Measurements from ENCODE around the gene UTS2B. TPM values are rescaled to one million over a fixed set of nuclear protein-coding genes. Genes with fewer than 3 reads are reported as not detected.

Gene UTS2B
- total RNA-seq, 1 experiment from 2014 or later = not detected

DNA sequence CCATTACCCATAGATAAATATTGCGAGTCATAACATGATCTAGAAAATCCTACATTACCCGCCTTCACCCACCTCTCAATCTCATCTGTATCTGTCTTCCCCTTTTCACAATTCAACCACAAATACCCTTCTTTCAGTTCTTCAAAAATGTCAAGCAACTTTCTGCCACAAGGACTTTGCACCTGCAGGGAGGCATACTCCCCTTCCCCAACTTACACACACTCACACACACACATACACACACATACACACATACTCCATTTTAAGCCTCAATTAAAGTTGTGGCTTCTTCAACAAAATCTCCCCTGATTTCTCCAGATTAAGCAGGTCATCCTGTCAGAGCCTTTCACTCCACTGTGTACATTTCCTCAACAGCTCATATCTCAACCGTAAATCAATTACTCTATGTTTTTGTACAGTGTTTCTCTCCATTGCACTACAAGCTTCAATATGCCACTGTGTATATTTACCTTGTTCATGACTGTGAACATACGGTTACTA is 34.2 kb downstream of the UTS2B start:
- Histone ChIP-seq H3K4me2 (ENCODE audit: low read depth, low read length, poor library complexity, severe bottlenecking) (no peak overlapping the region), H3K36me3 (ENCODE audit: insufficient read depth, low read length) (no peaks in the 10 kb centered on the region), H3K9me2 (replicated peaks; ENCODE audit: insufficient read depth, low read length) (no peaks in the 10 kb centered on the region), H3K27me3 (ENCODE audit: low read length) (no peaks in the 10 kb centered on the region), H3K9ac (ENCODE audit: low read length) (no peak overlapping the region), H3K9me3 (ENCODE audit: low read length) (peaks cover 44% of the 10 kb centered on the region), H3K4me1 (ENCODE audit: low read length) (no peaks in the 10 kb centered on the region), H3K4me3 (ENCODE audit: low read length) (no peak overlapping the region), H3K27ac (ENCODE audit: low read length) (no peak overlapping the region), H2AFZ (ENCODE audit: low read length) (no peak overlapping the region), H3K79me2 (ENCODE audit: low read length) (no peaks in the 10 kb centered on the region), H4K20me1 (ENCODE audit: insufficient read depth, low read depth, low read length) (no peaks in the 10 kb centered on the region)
- no peak for DNase-seq

- no peak overlapping the region for H3K4me2 ChIP-seq (ENCODE audit: low read depth, low read length, poor library complexity, severe bottlenecking)
- no peak overlapping the region for H3K27ac ChIP-seq (ENCODE audit: low read length)
- H3K9me2 ChIP-seq (replicated peaks; ENCODE audit: insufficient read depth, low read length) = no peaks in the 10 kb centered on the region
- no peaks in the 10 kb centered on the region for H4K20me1 ChIP-seq (ENCODE audit: insufficient read depth, low read depth, low read length)
- no peaks in the 10 kb centered on the region for H3K27me3 ChIP-seq (ENCODE audit: low read length)
- DNase-seq = no peak
- no peak overlapping the region for H3K9ac ChIP-seq (ENCODE audit: low read length)
- no peak overlapping the region for H2AFZ ChIP-seq (ENCODE audit: low read length)
- H3K36me3 ChIP-seq (ENCODE audit: insufficient read depth, low read length) = no peaks in the 10 kb centered on the region
- no peaks in the 10 kb centered on the region for H3K79me2 ChIP-seq (ENCODE audit: low read length)
- H3K4me1 ChIP-seq (ENCODE audit: low read length) = no peaks in the 10 kb centered on the region
- H3K9me3 ChIP-seq (ENCODE audit: low read length) = peaks cover 48% of the 10 kb centered on the region
- no peak overlapping the region for H3K4me3 ChIP-seq (ENCODE audit: low read length)
Observed at GRCh38 chr3:191294291-191294690, 36.0 kb downstream of the UTS2B start.

GRCh38 chr3:191292243-191293015 is 37.9 kb downstream of the UTS2B start:
- Histone ChIP-seq H3K27ac (ENCODE audit: low read length) (no peak overlapping the region), H3K27me3 (ENCODE audit: low read length) (no peaks in the 10 kb centered on the region), H3K79me2 (ENCODE audit: low read length) (no peaks in the 10 kb centered on the region), H4K20me1 (ENCODE audit: insufficient read depth, low read depth, low read length) (no peaks in the 10 kb centered on the region), H3K4me1 (ENCODE audit: low read length) (no peaks in the 10 kb centered on the region), H3K4me2 (ENCODE audit: low read depth, low read length, poor library complexity, severe bottlenecking) (no peak overlapping the region), H3K4me3 (ENCODE audit: low read length) (no peak overlapping the region), H3K9me3 (ENCODE audit: low read length) (peaks cover 48% of the 10 kb centered on the region), H3K9me2 (replicated peaks; ENCODE audit: insufficient read depth, low read length) (no peaks in the 10 kb centered on the region), H3K9ac (ENCODE audit: low read length) (no peak overlapping the region), H3K36me3 (ENCODE audit: insufficient read depth, low read length) (no peaks in the 10 kb centered on the region), H2AFZ (ENCODE audit: low read length) (no peak overlapping the region)
- no peak for DNase-seq

GRCh38 chr3:191290311-191291025 is 39.9 kb downstream of the UTS2B start:
- H3K27me3 ChIP-seq (ENCODE audit: low read length) = no peaks in the 10 kb centered on the region
- no peak overlapping the region for H3K27ac ChIP-seq (ENCODE audit: low read length)
- no peaks in the 10 kb centered on the region for H3K79me2 ChIP-seq (ENCODE audit: low read length)
- no peak overlapping the region for H3K4me3 ChIP-seq (ENCODE audit: low read length)
- no peaks in the 10 kb centered on the region for H3K36me3 ChIP-seq (ENCODE audit: insufficient read depth, low read length)
- no peaks in the 10 kb centered on the region for H3K9me2 ChIP-seq (replicated peaks; ENCODE audit: insufficient read depth, low read length)
- no peak overlapping the region for H2AFZ ChIP-seq (ENCODE audit: low read length)
- DNase-seq = no peak
- no peaks in the 10 kb centered on the region for H3K4me1 ChIP-seq (ENCODE audit: low read length)
- H4K20me1 ChIP-seq (ENCODE audit: insufficient read depth, low read depth, low read length) = no peaks in the 10 kb centered on the region
- no peak overlapping the region for H3K4me2 ChIP-seq (ENCODE audit: low read depth, low read length, poor library complexity, severe bottlenecking)
- no peak overlapping the region for H3K9ac ChIP-seq (ENCODE audit: low read length)
- H3K9me3 ChIP-seq (ENCODE audit: low read length) = peaks cover 41% of the 10 kb centered on the region

DNA sequence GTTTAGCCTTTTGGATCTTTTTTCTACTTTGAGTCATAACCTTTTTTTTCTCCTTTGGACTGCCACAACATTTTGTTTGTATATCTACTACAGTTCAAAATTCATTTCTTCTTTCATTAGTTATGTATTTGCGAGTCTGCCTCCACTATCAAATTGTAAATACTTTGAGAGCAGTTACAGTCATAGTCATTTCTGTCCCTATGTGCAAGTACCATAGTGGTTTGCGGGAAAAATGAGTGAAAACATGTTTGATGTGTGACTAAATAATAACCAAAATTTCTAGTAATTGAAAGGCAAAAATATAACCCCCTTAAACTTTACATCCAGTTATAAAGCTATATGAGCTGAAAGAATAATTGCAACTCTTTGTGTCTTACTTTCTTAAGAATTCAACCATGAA is 46.9 kb downstream of the UTS2B start:
- Histone ChIP-seq H2AFZ (ENCODE audit: low read length) (no peak overlapping the region), H3K27me3 (ENCODE audit: low read length) (no peaks in the 10 kb centered on the region), H4K20me1 (ENCODE audit: insufficient read depth, low read depth, low read length) (no peaks in the 10 kb centered on the region), H3K4me1 (ENCODE audit: low read length) (no peaks in the 10 kb centered on the region), H3K27ac (ENCODE audit: low read length) (no peak overlapping the region), H3K9me2 (replicated peaks; ENCODE audit: insufficient read depth, low read length) (no peaks in the 10 kb centered on the region), H3K4me2 (ENCODE audit: low read depth, low read length, poor library complexity, severe bottlenecking) (no peak overlapping the region), H3K36me3 (ENCODE audit: insufficient read depth, low read length) (no peaks in the 10 kb centered on the region), H3K9me3 (ENCODE audit: low read length) (peaks cover 22% of the 10 kb centered on the region), H3K79me2 (ENCODE audit: low read length) (no peaks in the 10 kb centered on the region), H3K4me3 (ENCODE audit: low read length) (no peak overlapping the region), H3K9ac (ENCODE audit: low read length) (no peak overlapping the region)
- no peak for DNase-seq

DNA sequence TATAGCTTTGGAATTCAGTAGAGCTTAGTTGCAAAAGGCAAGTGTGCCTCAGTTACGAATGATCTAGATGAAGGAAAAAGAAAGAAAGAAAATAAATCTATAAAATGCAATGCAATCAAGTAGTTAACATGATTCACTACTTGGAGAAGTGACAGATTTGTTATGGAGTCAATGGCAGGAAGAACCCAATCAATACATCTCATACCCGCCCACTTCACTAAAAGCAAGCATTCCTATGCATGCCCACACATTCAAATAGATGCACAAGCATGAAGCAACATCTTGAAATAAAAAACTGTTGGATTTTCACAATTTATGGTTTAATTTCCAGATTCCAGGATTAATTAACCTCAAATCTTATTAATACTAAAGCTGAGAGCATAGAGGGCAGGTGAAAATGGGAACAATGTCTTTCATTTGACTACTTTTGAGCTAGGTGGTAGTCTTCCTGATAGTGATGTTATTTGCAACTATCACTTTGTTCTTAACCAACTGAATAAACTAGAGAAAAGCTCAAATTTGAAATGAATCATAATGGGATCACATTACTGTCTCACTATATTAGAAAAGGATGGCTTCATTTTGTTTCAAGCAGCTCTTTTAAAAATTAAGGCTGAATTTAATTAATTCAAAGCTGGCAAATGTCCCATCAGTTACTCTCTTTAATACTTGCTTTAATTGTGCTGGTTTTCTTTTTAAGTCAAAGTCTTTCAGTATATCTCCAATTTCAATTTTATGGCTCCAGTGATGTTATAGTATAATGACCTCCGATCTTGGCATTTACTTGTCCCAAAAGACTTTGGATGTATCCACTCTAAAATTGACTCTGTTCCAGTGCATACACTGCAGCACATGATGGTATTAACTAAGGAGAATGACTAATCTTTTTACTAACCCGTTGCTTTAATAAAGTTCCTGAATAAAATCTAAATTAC is 47.8 kb downstream of the UTS2B start:
- Histone ChIP-seq H3K27ac (ENCODE audit: low read length) (no peak overlapping the region), H3K4me1 (ENCODE audit: low read length) (no peaks in the 10 kb centered on the region), H3K79me2 (ENCODE audit: low read length) (no peaks in the 10 kb centered on the region), H3K9me2 (replicated peaks; ENCODE audit: insufficient read depth, low read length) (no peaks in the 10 kb centered on the region), H3K36me3 (ENCODE audit: insufficient read depth, low read length) (no peaks in the 10 kb centered on the region), H3K27me3 (ENCODE audit: low read length) (no peaks in the 10 kb centered on the region), H3K9me3 (ENCODE audit: low read length) (peaks cover 20% of the 10 kb centered on the region), H3K4me2 (ENCODE audit: low read depth, low read length, poor library complexity, severe bottlenecking) (no peak overlapping the region), H3K4me3 (ENCODE audit: low read length) (no peak overlapping the region), H3K9ac (ENCODE audit: low read length) (no peak overlapping the region), H2AFZ (ENCODE audit: low read length) (no peak overlapping the region), H4K20me1 (ENCODE audit: insufficient read depth, low read depth, low read length) (no peaks in the 10 kb centered on the region)
- DNase-seq = no peak

DNA sequence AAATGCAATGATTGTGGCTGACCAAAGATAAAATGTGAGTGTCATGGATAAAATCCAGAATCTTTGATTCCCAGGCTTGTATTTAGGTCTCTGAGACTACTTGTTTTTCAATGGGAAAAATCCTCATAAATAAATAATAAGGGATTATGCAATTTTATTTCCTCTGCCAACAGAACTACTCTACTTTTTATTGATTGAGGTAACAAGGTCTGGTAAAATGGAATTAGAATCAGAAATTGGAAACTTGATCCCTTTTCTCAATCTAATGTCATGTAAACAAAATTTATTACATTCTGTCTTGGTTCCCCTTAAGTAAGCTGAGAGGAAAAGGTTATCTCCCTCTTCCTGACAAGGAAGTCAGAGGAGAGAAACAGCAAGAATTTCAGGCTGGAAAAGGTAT is 49.4 kb downstream of the UTS2B start:
- no peaks in the 10 kb centered on the region for H3K9me2 ChIP-seq (replicated peaks; ENCODE audit: insufficient read depth, low read length)
- H3K4me1 ChIP-seq (ENCODE audit: low read length) = no peaks in the 10 kb centered on the region
- H2AFZ ChIP-seq (ENCODE audit: low read length) = no peak overlapping the region
- no peak overlapping the region for H3K9ac ChIP-seq (ENCODE audit: low read length)
- H3K4me2 ChIP-seq (ENCODE audit: low read depth, low read length, poor library complexity, severe bottlenecking) = no peak overlapping the region
- no peaks in the 10 kb centered on the region for H4K20me1 ChIP-seq (ENCODE audit: insufficient read depth, low read depth, low read length)
- no peak overlapping the region for H3K27ac ChIP-seq (ENCODE audit: low read length)
- no peaks in the 10 kb centered on the region for H3K36me3 ChIP-seq (ENCODE audit: insufficient read depth, low read length)
- no peaks in the 10 kb centered on the region for H3K27me3 ChIP-seq (ENCODE audit: low read length)
- peaks cover 17% of the 10 kb centered on the region for H3K9me3 ChIP-seq (ENCODE audit: low read length)
- H3K79me2 ChIP-seq (ENCODE audit: low read length) = no peaks in the 10 kb centered on the region
- no peak for DNase-seq
- no peak overlapping the region for H3K4me3 ChIP-seq (ENCODE audit: low read length)

DNA sequence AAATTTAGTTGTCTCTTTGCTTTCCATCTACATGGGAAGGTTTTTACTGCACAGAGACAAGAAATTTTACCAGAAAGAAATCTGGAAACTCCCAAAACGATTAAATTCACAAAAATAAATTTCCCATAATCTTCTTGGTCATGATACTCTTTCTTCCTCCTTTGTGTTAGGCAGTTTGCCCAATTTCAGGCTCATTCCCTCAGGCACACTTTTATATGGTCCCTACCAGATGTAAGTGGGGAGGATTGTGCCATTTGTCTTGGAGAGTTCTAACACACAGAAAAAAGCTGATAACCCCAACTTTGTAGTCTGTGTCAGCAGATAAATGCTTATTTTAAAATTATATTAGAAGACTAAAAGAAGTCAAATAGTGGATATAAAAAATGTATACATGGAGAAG is 50.2 kb downstream of the UTS2B start:
- Histone ChIP-seq H3K4me3 (ENCODE audit: low read length) (no peak overlapping the region), H3K27me3 (ENCODE audit: low read length) (no peaks in the 10 kb centered on the region), H3K27ac (ENCODE audit: low read length) (no peak overlapping the region), H3K9ac (ENCODE audit: low read length) (no peak overlapping the region), H3K4me1 (ENCODE audit: low read length) (no peaks in the 10 kb centered on the region), H3K4me2 (ENCODE audit: low read depth, low read length, poor library complexity, severe bottlenecking) (no peak overlapping the region), H3K36me3 (ENCODE audit: insufficient read depth, low read length) (no peaks in the 10 kb centered on the region), H3K79me2 (ENCODE audit: low read length) (no peaks in the 10 kb centered on the region), H2AFZ (ENCODE audit: low read length) (no peak overlapping the region), H4K20me1 (ENCODE audit: insufficient read depth, low read depth, low read length) (no peaks in the 10 kb centered on the region), H3K9me2 (replicated peaks; ENCODE audit: insufficient read depth, low read length) (no peaks in the 10 kb centered on the region), H3K9me3 (ENCODE audit: low read length) (peaks cover 21% of the 10 kb centered on the region)
- no peak for DNase-seq
